Central memory CD4-positive, alpha-beta T cell (primary cell): Measurements from ENCODE around the gene GGNBP2.

ENCODE experiments used
- DNase-seq: peaks from one replicate; pipeline ENCODE4 v3.0.0; 2022

Gene GGNBP2

GRCh38 chr17:36515837-36516236 is 28.9 kb upstream of the GGNBP2 start:
- DNase-seq, result no peak

GRCh38 chr17:36523113-36523512 is 21.6 kb upstream of the GGNBP2 start:
- DNase-seq, result no peak

GRCh38 chr17:36524428-36524876 is 20.3 kb upstream of the GGNBP2 start:
- no peak for DNase-seq

GRCh38 chr17:36525113-36525512 is 19.6 kb upstream of the GGNBP2 start:
- no peak for DNase-seq

GRCh38 chr17:36525888-36526287 is 18.8 kb upstream of the GGNBP2 start:
- no peak for DNase-seq

GRCh38 chr17:36527621-36528250 is 17.0 kb upstream of the GGNBP2 start:
- no peak for DNase-seq

GRCh38 chr17:36529121-36529520 is 15.6 kb upstream of the GGNBP2 start:
- no peak for DNase-seq

- DNase-seq, result no peak
These were observed 12.2 kb upstream of the GGNBP2 start for GRCh38 chr17:36532435-36532975.

GRCh38 chr17:36533935-36534839 is 10.5 kb upstream of the GGNBP2 start:
- peak; percentile 44 for DNase-seq

- DNase-seq, result peak; percentile 80
These were observed 9.7 kb upstream of the GGNBP2 start, which contains the start of the genes MYO19 and PIGW for GRCh38 chr17:36534840-36535668. Gene MYO19, minus strand, starts transcription at chr17:36534868. Its CDS starts 2,330 bp downstream, at chr17:36532538. Gene PIGW, plus strand, starts transcription at chr17:36534987. Its CDS starts 2,115 bp downstream, at chr17:36537102.

- no peak for DNase-seq
These were observed 9.0 kb upstream of the GGNBP2 start for GRCh38 chr17:36535669-36536081.

GRCh38 chr17:36540696-36541095 is 4.0 kb upstream of the GGNBP2 start:
- no peak for DNase-seq

- no peak for DNase-seq
These were observed 2.0 kb upstream of the GGNBP2 start for GRCh38 chr17:36542755-36543154.

GRCh38 chr17:36544044-36544306 is 744 bp upstream of the GGNBP2 start:
- DNase-seq, result no peak

- DNase-seq, result no peak
These were observed 352 bp downstream of the GGNBP2 start for GRCh38 chr17:36545077-36545464.

GRCh38 chr17:36545465-36546417 is 1.0 kb downstream of the GGNBP2 start:
- peak; percentile 97 for DNase-seq

- DNase-seq, result no peak
These were observed 1.8 kb downstream of the GGNBP2 start for GRCh38 chr17:36546418-36547093.

- DNase-seq, result no peak
These were observed 3.1 kb downstream of the GGNBP2 start for GRCh38 chr17:36547776-36548175.

GRCh38 chr17:36550491-36551417 is 6.0 kb downstream of the GGNBP2 start:
- peak; percentile 44 for DNase-seq

GRCh38 chr17:36553459-36553858 is 8.7 kb downstream of the GGNBP2 start:
- no peak for DNase-seq
